ENCODE data around the gene SNX18.

The SNX18 gene

DNA sequence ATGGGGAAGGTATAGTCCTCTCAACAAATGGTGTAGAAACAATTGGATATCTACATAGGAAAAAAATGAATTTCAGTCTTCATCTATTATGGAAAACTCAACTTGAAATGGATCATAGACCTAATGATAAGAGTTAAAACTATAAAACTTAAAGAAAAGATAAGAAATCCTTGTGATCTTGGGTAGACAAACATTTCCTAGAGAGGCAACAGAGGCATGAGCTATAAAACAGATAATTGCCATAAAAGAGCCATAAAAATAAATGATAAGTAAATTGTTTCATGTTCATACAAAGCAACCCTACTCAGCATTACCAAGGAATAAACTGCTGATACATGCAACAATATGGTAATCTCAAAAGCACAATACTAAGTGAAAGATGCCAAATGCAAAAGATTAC is 76.2 kb downstream of the SNX18 start:
- Histone ChIP-seq H3K27ac (ENCODE audit: low read depth in 2 of 2, low read length in 2 of 2) (no peak overlapping the region), H3K9ac (ENCODE audit: low read depth in 1 of 2, low read length in 2 of 2) (no peak overlapping the region), H3K4me3 (ENCODE audit: low read length in 2 of 2) (no peak overlapping the region), H3K36me3 (ENCODE audit: control insufficient read depth in 2 of 2, insufficient read depth in 2 of 2, low read length in 2 of 2) (no peaks in the 10 kb centered on the region), H3K27me3 (ENCODE audit: control insufficient read depth in 2 of 2, insufficient read depth in 2 of 2, low read length in 2 of 2) (peaks cover 0 to 2% of the 10 kb centered on the region in 2 donors), H3K4me1 (ENCODE audit: control insufficient read depth in 2 of 2, insufficient read depth in 2 of 2, low read length in 2 of 2) (no peaks in the 10 kb centered on the region), H3K9me3 (ENCODE audit: control insufficient read depth in 2 of 2, low read length in 2 of 2) (no peaks in the 10 kb centered on the region)

DNA sequence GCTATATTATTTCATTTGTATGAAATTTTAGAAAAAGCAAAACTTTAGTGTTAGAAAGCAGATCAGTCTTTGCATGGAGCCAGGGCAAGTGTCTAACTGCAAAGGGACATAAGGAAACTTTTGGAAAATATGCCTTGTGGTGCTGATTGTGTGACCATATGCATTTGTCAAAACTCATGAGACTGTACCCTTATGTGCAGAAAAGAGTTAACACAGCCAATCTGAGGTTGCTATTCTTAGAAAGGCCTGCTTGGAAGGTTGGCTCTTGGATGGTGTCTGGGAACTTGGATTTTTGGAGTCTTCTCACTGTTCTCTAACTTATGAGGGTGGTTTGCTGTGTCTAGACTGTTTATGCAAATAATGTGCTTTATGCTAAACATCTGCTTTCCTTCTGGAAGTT is 76.6 kb downstream of the SNX18 start:
- Histone ChIP-seq H3K4me1 (ENCODE audit: control insufficient read depth in 2 of 2, insufficient read depth in 2 of 2, low read length in 2 of 2) (no peaks in the 10 kb centered on the region), H3K27ac (ENCODE audit: low read depth in 2 of 2, low read length in 2 of 2) (no peak overlapping the region), H3K27me3 (ENCODE audit: control insufficient read depth in 2 of 2, insufficient read depth in 2 of 2, low read length in 2 of 2) (peaks cover 0 to 2% of the 10 kb centered on the region in 2 donors)

DNA sequence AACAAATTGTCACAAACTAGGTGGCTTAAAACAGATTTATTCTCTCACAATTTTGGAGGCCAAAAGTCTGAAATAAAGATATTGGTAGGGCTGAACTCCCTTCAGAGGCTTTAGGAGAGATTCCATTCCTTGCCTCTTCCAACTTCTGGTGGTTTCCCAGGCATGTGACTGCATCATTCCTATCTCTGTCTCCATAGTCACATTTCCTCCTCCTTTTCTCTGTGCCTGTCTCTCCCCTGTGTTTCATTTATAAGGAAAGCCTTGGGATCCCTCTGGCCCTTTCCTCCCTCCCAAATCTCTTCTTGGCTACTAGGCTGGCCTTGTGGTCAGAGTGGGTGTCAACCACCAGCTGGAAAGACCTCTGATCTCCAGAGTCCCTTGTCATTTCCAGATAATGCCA is 78.2 kb downstream of the SNX18 start:
- H3K36me3 ChIP-seq (ENCODE audit: control insufficient read depth in 2 of 2, insufficient read depth in 2 of 2, low read length in 2 of 2), result no peaks in the 10 kb centered on the region
- H3K4me3 ChIP-seq (ENCODE audit: low read length in 2 of 2), result no peak overlapping the region
- no peaks in the 10 kb centered on the region for H3K9me3 ChIP-seq (ENCODE audit: control insufficient read depth in 2 of 2, low read length in 2 of 2)
- H3K9ac ChIP-seq (ENCODE audit: low read depth in 1 of 2, low read length in 2 of 2), result no peak overlapping the region
- peaks cover 0 to 2% of the 10 kb centered on the region in 2 donors for H3K27me3 ChIP-seq (ENCODE audit: control insufficient read depth in 2 of 2, insufficient read depth in 2 of 2, low read length in 2 of 2)
- H3K4me1 ChIP-seq (ENCODE audit: control insufficient read depth in 2 of 2, insufficient read depth in 2 of 2, low read length in 2 of 2), result no peaks in the 10 kb centered on the region
- H3K27ac ChIP-seq (ENCODE audit: low read depth in 2 of 2, low read length in 2 of 2), result no peak overlapping the region

More for the DNA sequence above, 76.6 kb downstream of the SNX18 start:
- Histone ChIP-seq H3K9me3 (ENCODE audit: control insufficient read depth in 2 of 2, low read length in 2 of 2) (no peaks in the 10 kb centered on the region), H3K9ac (ENCODE audit: low read depth in 1 of 2, low read length in 2 of 2) (no peak overlapping the region), H3K36me3 (ENCODE audit: control insufficient read depth in 2 of 2, insufficient read depth in 2 of 2, low read length in 2 of 2) (no peaks in the 10 kb centered on the region), H3K4me3 (ENCODE audit: low read length in 2 of 2) (no peak overlapping the region)

Measured in mucosa of rectum (tissue), 2 donors.